NCI-H2171 (cell line): Measurements from ENCODE around the gene KLHL8.
"Not testable (repeated sequence)": the region's sequence is repeated elsewhere in the genome, so short reads cannot be mapped to it uniquely, and the experiment has no call there.

Experiments
- DNase-seq: peaks from one replicate; lab custom pipeline; 2025; lab: John Stamatoyannopoulos, UW

Gene KLHL8

DNA sequence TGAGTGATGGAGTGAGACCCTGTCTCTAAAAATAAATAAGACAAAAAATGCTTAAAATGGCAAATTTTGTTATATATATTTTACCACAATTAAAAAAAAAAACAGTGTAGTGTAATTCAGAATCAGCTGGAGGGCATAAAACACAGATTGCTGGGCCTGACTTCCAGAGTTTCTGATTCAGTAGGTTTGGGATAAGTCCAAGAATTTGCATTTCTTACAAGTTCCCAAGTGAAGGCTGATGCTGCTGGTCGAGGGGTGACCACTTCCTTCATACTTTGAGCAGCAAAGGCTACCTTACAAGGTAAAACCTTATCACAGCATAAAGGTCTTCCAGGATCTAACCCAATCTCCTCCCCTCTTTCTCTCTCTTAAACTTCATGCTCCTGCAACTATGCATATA is 40.7 kb downstream of the KLHL8 start:
- no peak for DNase-seq

DNA sequence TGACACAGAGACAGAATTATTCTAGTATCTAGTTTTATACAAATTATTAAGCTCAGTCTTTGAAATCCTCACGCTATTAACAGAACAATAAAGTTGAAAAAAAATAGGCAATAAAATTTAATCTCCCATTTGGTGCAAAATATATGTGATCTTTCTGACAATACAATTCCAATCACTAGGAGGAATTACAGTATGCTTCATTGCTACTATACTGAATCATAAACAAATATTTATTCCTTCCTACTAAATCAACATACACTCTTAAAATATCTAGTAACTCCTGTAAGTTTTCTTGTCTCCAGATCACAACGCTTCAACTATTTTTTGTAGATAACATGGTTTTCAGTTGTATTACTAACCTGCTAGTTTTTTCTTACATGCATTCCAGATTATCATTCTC is 45.7 kb downstream of the KLHL8 start:
- DNase-seq: no peak

DNA sequence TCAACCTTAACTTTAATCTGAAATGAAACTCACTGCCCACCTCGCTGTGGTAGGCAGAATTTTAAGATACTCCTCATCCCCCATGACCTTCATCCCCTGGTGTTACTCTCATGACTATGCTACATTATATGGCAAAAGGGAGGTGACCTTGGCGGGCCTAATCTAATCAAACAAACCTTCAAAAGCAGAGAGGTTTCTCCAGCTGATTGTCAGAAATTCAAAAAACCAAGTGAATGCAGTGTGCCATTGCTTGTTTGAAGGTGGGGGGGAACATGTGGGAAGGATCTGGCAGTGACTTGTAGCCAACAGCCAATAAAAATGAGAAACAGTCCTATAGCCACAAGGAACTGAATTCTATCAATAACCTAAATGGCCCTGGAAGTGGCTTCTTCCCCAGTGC is 48.5 kb downstream of the KLHL8 start:
- DNase-seq: no peak

DNA sequence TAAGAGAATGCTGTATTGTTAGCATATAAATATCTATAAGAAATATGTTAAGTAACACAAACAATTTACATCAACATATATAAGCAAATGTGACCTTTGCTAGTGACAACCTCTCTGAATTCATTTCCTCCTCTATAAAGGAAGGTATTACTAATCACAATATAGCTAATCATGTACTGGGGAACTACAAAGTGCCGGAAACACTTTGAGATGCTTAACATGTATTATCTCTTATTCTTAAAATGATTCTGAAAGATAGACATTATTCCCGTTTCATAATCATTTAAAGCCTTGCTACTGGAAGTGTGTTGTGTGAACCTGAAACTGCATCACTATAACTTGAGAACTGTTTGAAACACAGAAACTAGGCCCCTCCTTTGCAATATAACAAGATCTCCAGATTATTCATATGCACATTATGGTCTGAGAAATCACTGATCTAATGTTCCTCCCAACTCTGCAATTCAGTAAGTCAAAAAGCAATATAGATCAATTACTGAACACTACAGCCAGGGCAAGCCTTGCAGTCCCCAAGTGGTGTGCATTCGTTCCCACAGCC is 54.0 kb downstream of the KLHL8 start:
- DNase-seq: no peak

DNA sequence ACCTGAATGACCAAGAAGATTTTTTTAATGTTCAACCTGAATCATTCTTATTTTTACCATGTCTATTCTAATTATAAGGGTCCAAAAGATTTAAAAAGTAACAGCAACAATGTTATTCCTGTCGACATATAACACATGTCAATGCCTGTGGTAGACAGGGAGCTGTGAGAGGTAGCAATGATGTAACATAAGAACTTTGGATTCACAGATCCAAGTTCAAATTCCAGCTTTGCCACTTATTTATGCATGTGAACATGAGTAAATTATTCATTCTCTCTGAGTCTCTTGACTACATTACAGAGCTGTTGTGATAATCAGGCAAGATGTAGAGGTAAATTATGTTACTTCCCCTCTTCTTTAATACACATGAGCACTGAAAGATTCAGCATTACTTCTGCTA is 54.5 kb downstream of the KLHL8 start:
- no peak for DNase-seq

DNA sequence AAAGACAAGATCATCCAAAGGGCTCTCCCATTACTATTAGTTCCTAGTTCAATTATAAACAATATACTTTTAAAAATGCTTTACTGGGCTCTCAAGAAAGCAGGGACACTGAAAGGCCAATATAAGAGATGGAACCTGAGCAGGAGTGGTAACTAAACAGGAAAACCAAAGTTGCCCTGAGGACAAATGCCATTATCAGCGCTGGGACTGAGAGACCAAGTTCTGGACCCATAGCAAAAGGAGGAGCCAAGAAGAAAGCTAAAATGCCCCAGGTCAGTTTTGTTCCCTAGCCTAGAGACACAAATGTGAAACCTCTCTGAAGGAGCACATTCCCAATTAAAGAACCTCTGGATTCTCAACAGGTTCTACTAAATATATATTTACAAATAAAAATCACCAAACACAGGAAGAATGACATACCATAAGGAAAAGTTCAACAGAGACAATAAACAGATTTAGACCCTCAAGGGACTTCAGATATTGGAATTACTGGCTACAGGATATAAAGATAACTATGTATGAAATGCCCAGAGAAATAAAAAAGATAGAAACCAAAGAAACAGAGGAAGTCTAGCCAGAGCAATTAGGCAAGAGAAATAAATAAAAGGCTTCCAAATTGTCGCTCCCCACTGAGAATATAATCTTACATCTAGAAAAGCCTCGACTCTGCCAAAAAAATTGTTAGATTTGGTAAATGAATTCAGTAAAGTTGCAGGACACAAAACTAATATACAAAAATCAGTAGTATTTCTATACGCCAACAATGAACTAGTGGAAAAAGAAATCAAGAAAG is 67.1 kb downstream of the KLHL8 start:
- DNase-seq: no peak

DNA sequence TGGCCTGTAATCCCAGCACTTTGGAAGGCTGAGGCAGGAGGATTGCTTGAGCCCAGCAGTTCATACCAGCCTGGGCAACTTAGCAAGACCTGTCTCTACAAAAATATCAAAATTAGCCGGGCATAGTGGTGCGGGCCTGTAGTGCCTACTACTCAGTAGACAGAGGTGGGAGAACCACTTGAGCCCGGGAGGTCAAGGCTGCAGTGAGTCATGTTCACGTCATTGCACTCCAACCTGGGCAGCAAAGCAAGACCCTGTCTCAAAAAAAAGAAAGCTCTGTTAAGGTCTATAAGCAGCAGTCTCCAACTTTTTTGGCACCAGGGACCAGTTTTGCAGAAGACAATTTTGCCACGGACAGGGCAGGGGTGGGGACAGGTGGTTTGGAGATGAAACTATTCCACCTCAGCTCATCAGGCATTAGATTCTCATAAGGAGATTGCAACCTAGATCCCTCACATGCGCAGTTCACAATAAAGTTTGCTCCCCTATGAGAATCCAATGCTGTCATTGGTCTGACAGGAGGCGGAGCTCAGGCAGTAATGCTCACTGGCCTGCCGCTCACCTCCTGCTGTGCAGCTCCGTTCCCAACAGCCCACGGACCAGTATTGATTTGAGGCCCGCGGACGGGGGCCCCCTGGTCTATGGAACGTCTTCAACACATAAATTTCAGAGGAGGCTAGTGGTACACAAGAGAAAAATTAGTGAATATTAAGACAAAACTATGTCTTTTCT is 67.9 kb downstream of the KLHL8 start:
- no peak for DNase-seq

DNA sequence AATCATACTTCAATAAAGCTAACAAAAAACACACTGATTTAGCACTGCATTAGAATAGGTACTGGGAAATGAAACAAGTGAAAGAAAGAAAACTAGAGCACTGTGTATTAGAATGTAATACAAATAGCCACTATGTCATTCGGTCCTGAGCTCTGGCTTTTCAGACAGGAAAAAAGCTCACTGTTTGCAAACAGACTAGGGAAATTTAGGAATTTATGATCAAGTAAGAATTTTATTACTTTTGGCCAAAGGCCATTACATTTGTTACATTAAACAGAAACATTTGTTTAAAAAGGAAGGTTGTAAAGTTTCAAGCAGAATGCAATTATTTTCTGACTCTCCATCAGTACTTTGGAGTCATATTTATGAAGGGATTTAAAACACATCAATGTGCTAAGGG is 68.7 kb downstream of the KLHL8 start:
- DNase-seq: no peak

DNA sequence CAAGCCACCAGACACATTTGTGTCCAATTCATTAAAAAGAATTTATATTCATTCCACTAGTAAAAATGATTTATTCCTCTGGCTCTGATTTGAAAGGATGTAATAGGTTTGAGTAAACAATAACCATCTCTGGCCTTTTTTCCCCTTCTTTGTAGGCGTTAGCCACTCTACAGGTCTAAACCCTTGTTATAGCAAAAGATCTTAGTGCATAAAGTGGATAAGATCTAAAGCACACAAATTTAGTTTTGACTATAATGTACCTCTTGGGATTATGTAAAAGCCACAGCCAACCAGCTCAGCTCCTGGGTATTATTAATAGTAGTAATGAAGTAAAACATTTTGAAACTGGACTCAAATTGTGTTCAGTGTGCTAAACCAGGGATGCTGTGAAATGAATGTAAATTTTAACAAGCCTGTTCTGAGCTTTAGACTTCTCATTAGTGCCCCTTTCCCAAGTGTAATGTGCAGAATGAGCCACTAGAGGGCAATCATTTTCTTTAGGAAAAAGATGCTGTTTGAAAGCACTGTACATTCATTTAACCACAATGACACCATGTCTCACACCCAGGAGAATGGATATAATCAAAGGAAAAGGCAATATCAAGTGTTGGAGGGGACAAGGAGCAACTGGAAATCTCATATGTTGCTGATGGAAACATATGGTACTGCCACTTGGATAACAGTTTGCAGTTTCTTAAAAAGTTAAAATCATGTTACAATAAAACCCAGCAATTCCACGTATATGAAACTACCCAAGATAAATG is 69.7 kb downstream of the KLHL8 start:
- DNase-seq: no peak

DNA sequence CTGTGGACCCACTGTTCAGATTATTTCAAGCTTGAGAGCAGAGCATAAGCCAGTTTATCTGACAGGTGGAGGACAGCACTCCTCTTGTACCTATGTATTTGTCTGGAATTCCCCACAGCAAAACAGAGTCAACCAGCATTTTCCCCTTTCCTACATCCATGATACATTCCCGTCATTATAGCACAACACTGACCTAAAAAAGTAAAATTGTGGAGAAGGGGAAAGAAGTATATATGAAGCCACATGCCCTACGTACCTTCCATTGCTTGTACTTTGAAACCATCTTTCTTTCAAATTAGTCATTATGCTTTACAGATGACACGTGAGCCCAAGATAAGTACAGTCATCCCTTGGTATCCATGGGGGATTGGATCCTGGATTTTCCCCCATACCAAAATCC is 73.3 kb downstream of the KLHL8 start:
- DNase-seq: no peak

DNA sequence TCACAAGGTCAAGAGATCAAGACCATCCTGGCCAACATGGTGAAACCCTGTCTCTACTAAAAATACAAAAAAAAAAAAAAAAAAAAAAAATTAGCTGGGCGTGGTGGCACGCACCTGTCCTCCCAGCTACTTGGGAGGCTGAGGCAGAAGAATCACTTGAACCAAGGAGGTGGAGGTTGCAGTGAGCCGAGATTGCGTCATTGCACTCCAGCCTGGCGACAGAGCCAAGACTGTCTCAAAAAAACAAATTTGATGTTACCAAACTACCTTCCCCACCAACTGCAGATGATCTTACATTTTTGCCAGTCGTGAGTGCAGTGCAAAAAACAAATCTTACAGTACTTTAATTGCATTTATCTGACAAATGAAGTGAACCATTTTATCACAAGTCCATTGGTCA is 74.5 kb downstream of the KLHL8 start:
- not testable (repeated sequence) for DNase-seq

DNA sequence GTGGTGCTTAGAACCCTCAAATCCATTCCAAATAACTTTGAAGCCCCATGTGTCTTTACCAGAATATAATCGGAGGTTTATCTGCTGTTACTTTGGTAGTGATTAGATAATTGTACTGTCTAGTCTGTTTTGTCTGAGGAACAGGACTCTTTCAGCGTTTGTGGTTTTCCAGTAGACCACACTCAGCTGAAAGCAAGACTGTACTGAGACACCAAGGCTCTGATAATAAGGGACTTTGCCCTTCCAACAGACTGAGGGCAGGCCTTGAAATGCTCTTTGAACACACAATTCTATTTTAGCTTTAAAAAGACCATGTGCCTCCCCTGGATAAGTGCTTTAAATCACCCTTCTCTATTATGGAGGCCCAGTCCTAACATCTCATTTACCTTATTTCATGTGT is 76.1 kb downstream of the KLHL8 start:
- DNase-seq: no peak

DNA sequence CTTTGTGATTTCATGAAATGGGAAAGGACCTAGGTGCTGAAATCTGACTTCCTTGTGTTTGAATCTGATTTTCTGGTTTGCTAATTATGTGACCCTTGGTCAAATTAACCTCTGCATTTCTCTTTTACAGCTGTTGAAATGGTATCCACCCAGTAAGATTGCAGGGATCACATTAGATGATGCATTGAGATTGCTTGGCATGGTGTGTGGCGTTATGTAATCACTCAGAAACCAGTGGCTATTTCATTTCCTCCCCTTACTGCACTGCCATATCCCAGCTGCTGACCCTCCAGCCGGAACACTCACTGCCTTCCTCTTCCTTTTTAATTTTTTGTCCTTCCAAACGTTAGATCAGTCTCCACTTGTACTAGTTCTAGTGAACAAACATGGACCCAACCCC is 79.0 kb downstream of the KLHL8 start:
- no peak for DNase-seq

DNA sequence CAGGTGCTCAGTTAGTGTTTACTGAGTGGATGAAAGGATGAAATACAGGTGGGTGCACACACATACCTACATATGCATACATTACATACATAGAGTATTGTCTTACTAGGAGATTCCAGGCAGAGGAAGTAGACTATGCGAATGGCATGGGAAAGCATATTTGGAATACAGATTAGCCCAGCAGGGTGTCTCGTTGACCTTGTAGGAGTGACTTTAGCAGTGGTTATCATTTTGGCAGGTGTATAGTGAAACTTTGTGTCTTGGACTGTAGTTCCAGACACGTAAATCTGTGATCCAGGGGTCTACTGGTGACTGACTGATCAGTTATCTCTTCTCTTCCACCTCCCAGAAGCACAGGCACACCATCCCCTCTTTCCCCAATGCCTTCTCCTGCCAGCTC is 86.3 kb downstream of the KLHL8 start:
- no peak for DNase-seq

DNA sequence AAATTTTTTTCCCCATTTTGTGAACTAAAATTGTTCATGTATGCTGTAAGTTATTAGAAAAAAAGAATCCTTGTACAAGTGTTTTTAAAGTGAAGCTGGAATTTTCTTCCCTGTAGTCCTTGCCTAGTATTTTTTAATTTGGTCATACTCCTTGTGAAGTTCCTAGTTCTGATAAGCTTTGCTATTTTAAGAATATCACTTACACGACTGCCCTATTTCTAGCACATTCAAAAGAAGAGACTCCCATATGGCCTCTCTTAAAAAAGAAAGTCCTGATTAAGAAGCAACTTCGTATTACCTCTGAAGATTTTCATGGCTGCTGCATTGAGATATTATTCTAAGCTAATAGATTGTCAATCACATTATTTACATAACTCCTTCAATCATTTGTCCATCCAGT is 87.2 kb downstream of the KLHL8 start:
- no peak for DNase-seq

DNA sequence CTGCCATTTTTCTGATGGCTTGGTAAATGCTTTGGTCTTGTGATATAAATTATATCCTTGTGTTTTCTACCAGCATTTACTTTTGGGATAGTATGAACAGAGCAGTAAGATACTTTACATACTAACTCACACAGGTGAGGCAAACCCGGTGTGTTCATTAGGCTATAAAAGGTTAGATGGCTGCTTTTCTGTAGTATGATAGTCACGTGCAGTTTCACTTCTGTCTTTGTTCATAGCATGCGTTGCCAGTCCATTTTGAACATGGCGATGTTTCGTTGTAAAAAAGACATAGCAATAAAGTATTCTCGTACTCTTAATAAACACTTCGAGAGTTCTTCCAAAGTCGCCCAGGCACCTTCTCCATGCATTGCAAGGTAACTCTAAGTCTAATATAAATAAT is 88.4 kb downstream of the KLHL8 start:
- DNase-seq: no peak

DNA sequence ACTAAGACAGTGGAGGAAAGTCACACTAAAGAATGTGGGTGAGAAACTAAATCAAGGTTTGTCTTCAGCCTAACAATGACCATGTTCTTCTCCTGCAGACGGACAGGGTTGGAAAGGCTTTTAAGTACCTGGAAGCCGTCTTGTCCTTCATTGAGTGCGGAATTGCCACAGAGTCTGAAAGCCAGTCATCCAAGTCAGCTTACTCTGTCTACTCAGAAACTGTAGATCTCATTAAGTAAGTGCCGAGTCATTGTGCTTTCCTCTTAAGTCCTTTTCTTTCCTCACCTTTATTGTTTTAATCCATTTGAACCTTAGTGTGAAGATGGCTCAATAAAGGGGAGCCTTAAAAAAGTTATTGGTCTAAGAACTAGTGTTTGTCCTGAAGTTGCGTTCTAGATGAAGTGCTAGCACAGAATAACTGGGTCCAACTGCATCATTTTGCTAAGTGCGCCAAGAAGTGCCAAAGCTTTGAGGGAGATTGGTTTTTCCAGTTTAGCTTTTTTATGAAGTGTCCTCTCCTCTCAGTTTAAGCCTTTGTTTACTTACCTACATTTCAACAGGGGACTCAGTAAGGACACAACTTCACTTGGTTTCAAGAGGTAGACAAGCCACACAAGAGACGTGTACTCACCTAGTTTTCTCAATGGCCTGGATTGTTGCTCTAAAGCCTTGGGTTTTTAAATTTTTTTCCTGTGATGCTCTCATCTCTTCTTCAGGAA is 89.3 kb downstream of the KLHL8 start:
- no peak for DNase-seq

DNA sequence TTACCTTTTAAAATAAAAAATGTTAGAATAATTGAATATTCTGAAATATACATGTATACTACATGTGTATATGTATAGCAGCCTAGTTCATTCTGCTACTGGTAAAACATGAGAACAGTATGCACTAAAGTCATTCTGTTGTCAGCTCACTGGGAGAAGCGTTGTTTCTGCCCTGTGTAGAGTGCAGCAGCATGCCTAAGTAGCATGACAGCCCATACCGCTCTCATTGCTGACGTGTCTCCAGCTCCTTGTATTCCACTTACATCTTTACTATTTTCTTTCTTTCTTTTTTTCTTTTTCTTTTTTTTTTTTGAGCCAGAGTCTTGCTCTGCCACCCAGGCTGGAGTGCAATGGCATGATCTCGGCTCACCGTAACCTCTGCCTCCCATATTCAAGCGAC is 90.7 kb downstream of the KLHL8 start:
- no peak for DNase-seq

DNA sequence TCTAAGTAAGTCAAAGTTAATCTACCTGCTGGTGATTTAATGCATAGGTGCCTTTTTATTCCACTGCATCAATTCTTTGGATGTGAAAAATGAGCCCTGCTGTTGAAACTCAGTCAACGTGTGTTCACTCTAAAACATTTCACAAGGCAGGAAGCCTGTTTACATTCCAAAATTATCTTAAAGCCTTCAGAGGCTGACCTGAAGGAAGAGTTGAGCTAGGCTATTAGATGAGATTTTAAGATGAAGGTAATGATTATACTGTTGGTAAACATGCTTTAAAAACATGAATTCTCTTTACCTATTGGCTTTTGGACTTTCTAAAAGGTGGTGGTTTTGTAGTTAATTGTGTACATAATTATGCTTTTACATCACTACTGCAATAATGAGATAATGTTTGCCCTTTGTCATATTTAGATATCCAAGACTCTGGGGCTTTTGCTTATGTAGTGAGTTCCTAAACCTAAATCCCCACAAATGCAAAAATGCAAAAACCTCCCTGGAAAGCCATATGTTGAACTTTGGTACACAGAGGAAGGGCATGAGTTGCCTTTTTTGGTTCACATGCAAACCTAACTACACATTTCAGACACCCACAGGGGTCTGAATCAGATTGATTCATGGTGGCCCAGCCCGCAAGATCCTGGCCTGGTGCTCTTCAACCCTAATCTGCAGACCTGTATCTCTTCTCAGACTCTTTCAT is 92.3 kb downstream of the KLHL8 start:
- no peak for DNase-seq

DNA sequence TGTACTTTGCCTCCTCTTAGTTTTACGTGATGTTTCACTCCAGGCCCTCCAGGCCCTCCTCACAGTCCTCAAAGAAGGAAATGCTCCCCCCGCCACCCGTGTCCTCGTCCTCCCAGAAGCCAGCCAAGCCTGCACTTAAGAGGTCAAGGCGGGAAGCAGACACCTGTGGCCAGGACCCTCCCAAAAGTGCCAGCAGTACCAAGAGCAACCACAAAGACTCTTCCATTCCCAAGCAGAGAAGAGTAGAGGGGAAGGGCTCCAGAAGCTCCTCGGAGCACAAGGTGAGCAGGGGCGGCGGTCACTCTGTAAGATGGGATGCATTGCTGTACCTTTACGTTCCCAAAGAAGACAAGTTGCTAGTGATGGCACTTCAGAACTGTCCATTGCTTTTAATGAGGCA is 94.4 kb downstream of the KLHL8 start:
- DNase-seq: no peak

DNA sequence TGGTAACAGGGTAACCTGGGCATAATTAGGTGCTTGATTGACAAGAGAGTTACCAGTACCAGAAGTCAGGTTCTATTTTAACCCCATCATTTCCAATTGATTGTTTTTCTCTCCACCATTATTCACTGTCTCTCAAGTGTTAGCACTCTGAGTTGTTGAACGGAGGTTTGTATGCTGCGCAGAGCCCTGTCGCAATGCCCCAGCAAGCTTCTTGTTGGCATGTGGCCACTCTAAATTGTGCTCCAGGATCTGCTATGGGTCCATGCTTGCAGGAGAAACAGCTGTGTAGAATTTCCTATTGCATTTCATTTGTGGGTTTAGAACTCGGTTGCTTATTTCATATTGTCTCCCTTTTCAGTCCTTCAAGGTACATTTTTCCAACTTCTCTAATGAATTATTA is 98.2 kb downstream of the KLHL8 start:
- no peak for DNase-seq
